Globus pallidus (tissue), 1 donor: ENCODE data around the gene AGAP1.

Source experiments
- DNase-seq: peaks from one replicate; pipeline ENCODE4 v3.0.0-alpha.2; 2015; ENCODE audit warnings: low spot score

The AGAP1 gene

DNA sequence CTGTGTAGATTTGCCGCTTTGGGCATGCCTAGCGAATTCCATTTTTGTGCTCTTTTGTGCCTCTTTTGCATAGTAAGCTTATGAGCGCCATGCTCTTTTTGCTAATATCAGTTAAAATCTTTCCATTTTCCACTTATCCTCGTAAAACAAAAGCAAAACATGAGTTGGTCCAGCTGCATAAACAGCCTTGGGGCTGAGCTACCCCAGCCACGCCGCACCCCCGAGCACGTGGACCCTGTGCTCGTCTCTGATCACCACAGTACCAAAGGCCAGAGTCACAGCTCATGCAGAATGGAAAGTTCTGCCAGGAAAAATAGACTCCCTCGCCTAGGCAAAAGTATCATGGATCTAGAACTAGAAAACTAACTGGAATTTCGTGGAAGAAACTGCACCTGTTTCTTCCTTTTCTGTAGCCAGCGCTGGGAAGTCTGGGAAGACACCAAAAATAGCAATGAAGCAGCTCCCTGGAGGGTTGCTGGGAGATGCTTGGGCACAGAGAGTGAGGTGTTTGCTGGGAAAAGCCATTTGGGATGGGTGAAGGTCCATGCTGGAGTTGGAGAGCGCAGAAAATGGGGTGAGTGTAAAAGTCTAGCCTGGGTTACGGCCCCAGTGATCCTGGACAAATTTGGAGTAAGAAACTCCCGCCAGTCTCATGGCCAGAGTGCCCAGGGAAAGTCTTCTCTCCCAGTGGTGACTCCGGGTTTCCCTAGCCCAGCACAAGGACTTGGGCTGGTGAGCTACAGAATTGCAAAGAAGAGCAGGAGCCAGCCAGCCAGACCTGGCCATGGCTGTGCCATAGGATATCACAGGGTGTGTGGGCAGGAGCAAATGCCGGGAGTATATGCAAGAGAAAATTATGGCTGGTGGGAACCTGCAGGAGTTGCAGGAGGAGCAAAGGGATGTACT, 456.0 kb downstream of the AGAP1 start:
- DNase-seq, result no peak

DNA sequence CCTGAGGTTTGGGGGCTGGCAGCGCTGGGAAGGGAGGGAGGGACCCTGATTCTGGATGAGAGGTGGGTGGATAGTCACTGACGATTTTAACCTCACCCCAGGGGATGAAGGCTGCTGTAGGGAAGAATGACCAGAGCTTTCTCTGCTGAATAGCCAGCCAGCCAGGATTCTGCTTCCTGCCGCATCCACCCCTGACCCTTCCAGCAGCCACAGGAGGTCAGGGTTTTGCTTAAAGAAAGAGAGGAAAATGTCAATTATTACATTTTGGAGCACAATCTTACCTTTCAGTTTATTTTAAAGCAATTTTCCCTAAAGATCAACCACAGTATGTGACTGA, 456.6 kb downstream of the AGAP1 start:
- DNase-seq, result no peak

DNA sequence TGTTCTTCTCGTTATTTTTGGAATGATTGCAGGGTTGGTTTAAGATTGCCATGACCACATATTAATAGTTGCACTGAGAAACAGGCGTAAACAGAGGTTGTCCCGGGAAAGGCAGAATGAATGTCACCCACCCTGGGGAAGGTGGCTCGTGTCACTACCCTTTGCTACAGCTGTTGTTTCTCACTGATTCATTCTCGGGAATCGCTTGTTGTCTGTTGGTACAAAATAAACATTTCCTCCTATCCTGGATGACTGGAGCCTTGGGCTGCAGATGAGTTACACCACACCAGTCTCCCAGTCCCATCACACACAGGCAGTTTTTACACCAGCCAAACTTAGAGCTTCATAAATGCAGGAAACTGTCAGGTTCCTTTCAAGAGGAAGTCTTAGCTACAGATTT, 457.6 kb downstream of the AGAP1 start:
- DNase-seq, result no peak

DNA sequence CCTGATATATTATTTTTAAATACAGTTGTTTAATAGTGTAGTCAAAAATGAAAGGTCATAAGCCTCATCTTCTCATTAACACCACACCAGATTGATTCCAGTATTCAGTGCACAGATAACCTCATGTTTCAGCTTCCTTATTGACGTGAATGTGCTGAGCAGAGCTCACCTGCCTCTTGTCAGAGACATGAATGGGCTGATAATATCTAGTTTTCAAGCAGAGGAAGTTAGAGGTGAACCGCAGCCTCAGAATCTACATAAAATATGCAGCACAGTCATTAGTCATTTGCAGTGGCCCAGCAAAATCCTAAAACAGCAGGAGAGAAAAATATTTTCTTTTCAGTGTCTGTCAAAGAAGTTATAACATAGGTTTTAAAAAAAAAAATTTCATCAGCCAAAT, 458.1 kb downstream of the AGAP1 start:
- no peak for DNase-seq

DNA sequence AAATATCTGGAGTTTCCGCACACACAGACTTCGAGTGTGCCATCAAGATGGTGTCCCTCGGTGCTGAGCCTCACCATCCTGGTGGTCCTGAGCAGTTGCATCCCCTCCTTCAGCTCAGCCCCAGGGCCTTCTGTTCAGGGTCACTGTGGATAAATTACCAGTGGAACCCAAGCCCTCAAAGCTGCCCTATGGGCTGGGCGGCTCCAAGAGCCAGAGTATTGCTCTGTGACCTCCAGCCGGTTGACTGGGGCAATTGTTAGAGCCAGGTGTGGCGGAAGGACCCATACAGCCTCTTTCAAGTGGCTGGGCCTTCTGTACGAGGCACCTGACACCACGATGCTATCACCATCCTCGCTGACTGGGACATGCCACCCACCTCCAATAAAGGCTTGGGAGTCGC, 458.9 kb downstream of the AGAP1 start:
- no peak for DNase-seq

DNA sequence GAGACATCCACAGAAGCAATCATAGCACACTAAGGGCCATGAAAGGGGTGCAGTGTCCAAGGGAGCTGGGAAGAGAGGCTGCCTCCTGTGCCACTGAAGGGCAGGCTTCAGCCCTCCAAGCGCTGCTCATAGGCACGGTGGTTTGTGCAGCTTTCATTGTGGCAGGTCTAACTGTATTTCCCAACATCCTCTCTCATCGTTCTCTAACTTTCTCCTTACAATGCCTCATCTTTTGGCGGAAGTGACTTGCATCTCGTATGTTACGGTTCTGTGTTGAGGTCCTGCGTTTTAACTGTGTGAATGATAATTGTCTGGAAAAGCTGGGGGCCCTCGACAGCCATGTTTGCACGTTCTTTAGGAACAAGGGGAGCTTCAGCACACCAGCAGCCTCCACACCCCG, 460.4 kb downstream of the AGAP1 start:
- DNase-seq, result no peak

DNA sequence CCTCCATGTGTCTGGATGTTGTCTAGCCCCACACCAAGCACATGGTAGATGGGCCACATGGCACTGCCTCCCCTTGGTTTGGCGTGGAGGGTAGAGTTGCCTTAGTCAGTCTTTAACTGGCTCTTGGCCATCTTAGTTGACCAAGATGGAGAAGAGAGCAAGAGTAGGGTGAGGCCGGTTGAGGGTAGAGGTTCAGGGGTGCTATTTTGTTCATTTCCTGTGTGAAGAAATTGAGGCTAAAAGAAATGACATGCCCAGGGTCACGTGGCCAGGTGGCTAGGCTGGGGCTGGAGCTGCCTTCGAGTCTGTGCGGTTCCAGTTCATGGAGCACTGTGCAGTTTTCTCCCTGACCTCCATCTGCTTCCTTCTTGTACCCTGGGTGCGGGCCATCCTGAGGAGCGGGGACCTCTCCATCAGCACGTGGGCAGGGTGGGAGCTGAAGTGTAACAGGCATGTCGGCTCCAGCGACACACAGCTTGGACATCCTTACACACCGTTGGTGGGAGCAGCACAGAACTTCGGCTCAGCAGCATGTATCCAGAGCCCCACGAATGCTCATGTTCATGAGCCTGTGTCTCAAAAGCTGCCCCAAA, 461.1 kb downstream of the AGAP1 start:
- no peak for DNase-seq

DNA sequence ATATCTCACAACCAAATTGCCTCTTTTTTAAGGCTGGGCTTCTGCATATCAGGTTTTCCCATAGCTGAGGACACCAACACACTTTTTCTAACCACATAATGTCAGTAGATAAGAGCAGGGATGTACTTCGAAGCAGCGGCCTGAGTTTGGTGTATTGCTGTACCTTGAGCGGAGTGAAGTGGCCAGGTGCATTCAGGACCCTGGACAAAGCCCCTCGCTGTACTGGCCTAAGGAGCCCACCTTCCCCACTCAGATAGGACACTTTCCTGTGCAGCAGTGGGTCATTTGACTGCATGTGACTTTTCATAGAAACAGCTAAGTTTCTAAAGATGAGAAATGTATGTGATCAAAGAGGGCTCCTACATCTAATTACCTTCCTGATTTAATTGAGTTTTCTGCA, 461.8 kb downstream of the AGAP1 start:
- DNase-seq, result no peak

DNA sequence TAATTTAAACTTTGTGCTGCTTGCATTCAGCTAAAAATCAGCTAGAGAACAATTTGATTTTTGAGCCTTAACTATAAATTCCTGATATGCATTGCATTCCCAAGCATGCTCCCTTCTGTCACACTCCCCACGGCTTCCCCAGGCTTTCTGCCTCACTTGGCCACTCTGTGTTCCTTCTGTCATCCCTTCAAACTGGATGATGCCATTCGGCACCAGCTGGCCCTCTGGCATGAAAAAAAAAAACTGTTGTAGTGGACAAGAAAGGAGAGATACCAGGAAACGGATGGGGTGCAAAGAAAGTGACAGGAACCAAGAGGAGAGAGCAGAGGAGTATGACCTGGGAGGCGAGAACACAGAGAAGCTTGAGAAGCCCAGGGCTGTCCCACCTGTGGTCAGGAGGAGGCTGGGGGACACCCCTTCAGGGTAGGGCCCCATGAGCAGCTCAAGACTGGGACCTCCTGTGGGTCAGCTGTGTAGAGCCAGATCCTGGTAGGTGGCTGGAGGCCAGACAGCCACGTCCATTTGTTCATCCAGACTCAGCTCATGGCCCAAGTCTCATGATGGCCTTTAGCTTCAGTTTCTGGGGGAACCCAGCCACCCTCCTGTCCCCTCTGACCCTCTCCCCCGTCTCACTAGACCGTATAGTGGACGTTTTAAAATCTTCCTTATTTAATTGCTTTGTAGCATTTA, 462.6 kb downstream of the AGAP1 start:
- peak; percentile 31 for DNase-seq

DNA sequence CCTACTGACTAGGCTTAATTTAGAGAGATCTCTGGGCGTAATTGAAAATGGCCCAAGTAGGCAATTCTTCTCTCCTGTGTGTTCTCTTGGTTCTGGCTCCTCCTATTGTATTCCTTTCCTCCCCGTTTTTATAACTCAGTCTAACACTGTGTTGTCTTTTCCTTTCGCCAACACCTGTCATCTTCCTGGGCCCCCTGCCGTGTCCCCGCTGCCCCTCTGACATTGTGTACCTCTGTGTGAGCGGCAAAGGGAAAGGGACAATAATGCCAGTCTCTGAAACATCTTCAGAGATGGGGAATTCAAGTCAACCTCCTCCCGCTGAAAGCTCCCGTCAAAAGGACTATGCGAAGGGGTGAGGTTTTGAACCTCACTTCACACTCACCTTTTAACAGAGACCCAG, 463.4 kb downstream of the AGAP1 start:
- DNase-seq, result no peak

DNA sequence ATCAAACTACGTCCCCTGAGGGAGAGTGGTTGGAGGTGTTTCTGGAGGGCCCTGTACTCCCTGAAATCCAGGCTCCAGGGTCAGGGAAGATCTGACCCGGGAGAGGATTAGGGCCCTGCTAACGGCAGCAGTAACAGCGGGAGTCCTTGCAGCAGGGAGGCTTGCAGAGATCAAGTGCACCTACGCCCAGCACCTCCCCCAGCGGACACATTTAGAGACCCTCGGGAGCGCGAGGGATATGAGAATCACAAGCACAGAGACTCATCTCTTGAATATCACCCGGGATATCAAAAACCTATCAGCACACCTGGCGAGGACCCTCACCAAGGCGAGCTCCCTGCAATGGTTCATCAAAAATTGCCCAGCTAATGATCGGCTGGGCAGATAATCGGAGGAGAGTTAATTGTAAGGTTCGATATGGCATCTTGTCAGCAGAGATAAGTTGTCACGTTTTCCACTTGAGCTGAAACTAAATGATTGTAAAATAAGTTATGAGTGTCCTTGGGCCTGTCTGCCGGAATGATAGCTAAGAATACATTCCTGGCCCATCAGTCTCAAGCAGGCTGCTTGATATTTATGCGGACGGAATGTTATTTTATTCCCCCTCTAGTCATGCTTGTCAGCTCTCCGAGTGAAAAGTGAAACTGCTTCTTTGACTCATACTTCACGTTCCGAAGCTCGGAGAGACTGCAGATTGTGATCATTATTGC, 464.5 kb downstream of the AGAP1 start:
- no peak for DNase-seq

DNA sequence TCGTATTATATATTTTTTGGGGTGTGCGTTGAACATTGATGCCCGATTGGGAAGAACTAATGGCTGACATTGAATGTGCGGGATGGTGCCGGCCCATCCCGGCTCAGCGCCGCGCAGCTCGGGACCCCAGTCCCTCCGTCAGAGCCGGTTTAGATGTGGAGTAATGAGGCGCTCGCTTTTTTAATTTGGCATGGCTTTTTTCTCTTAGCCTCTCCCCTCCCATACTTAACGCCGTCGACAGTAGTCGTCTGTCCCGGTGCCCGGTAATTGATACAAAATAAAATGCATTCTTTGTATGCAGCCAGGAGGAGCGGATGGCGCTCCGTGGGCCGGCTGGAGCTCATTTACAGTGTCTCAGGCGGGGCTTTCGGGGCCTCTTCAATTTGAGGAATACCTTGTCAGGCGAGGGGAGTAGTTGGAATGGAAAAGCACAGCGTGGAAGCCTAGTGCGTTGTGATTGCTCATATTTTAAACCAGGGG, 465.1 kb downstream of the AGAP1 start:
- no peak for DNase-seq

DNA sequence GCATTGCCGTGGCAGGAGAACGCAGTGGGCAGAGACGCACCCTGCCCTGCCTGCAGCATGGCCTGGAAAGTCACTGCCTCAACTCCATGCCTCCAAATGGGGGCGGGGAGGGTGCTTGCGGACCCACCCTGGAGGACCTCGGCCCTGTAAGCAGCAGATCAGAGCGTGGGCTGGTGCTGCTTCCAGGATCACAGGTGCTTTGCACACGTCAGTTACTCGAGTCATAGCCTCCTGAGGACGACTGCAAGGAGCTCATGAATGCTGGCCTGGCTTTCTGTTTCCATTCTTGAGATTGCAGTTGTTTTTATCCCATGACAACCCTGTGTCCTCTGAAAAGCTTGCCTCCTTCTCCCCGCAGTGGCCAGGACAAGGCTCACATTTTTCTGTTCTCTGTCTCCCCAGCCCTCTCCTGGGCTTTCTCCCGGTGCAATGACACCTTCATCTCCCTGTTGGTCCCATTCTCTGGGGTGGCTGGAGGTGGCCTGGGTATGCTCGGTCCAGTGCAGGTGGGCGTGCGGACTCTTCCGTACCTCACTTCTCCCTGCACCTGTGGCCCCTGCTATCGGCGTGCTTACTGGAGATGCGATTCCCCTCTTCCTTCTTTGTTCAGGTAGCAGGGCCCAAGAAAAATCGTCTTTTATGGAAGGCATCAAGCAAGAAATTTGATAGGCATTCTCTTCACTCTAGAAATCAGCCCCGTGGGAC, 466.3 kb downstream of the AGAP1 start:
- DNase-seq, result no peak

DNA sequence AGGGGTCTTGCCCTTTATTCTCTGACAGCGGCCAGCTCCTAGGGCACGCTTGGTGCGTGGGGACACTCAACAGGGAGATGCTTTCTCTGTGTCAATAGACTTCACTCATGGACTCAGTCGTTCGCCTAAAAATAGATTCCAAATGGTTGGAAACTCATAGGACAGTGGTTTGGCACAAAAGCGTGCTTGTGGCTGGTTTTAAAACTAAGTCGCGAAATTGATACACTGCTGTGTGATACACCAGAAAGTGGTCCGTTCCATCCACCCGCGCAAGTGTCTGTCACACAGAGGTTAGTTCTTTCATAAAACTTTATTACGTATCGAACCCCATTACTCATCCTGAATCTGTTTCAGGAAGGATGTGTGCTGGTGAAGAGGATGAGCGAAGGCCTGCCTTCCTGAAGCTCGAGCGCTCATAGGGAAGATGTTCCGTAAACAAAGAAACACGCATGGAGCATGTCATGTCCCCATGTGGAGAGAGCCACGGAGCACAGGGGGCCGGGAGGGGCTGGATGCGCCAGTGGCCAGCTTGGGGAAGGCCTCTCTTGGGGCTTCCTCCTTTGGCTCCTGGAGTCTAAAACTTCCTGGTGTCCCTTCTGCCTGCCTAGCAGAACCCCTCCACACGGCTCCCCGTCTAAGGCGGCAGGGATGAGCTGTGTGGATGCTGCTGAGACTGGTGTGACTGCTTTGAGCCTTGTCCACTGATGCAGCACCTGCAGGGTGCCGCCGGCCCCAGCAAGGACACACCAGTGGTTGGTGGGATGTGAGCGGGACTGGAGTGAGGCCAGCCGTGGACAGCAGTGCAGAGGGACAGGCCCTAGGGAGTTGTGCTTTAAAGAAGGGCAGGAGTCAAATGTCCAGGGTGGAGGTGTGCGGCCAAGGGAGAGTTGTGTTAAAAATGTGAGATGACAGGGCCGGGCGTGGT, 467.1 kb downstream of the AGAP1 start:
- no peak for DNase-seq

DNA sequence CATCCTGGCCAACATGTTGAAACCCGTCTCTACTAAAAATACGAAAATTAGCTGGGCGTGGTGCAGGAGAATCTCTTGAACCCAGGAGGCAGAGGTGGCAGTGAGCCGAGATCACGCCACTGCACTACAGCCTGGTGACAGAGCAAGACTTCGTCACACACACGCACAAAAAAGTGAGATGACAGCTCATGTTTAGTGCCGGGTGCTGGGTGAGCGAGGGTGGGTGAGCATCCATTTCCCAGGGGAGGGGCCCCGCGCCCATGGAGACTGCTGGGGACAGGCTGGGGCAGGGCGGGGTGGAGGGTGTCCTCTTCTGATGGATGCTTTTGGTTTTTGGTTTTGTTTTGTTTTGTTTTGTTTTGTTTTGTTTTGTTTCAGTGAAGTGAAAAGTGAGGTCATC, 467.9 kb downstream of the AGAP1 start:
- DNase-seq, result no peak

DNA sequence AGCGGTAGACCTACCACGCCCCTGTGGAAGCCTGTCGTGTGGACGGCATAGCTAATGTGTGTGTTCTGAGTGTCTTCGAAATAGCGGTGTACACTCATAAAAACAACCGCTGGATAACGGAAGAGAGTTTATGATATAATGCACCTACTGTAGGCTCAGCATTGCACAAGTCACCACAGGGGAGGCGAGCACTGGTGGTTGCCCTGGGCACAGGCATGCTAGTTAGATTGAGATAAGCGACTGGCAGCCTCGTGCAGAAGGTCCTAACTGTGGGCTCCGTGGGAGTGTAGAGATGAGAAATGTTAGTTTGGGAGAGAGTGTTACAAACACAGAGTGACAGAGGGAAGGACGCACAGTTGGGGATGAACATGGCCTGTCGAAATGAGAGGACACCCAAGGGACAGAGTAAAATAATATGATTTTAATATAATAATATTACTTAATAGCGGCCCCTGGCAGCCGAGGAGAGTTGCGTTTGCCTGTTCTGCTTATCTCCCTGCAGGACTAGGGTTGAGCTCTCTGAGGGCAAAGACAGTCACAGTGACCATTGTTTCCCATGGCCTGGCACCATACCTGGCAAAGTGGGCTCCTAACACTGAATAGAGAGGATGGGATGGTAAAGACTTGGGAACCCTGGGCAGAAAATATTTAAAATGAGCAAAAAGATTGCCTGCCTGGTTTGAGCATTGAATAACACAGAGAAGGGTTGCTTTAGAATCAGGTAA, 470.2 kb downstream of the AGAP1 start:
- no peak for DNase-seq

DNA sequence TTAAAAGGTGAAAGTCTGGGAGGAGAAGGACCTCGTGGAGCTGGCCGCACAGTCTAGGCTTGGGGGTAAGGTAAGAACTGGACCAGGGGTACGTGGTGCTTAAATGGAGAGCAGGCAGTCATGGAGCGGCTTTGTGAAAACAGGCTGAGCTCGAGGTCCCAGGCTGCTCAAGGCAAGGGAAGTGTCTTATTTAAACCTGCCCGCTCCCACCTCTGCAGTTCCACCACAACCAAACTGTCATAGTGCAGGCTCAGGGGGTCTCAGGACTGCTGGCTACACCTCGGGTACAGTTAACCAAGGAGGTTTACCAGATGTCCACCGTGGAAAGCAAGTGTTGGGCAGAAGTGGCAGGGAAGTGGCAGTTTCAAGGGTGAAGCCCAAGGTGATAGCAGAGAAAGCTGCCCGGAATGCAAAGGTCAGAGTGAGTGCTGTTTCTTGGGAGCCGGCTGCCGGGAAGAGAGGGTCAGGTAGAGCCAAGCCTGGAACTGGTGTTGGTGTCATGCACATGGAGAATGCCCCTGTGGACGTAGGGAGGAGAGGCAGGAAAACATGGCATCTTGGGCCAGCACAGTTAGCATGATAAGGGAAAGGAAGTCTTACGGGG, 471.0 kb downstream of the AGAP1 start:
- no peak for DNase-seq

DNA sequence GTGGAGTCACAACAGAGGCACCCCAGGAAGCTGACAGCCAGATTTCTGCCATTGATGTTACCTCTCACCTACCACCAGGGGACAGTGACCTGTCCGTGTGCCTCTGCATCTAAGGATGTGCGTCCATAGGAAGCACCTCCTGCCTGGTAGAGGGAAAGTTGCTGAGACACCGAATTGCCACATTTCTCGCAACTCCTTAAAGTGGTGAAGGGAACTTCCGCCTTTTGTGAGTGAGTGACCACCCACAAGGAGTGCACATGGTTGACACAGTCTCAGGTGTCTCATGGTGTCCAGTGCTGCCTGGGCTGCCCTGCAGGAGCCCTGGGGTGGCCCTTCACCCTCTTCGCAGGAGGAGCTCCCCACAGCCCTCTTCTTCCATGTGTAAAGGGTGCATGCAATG, 472.6 kb downstream of the AGAP1 start:
- DNase-seq, result no peak

DNA sequence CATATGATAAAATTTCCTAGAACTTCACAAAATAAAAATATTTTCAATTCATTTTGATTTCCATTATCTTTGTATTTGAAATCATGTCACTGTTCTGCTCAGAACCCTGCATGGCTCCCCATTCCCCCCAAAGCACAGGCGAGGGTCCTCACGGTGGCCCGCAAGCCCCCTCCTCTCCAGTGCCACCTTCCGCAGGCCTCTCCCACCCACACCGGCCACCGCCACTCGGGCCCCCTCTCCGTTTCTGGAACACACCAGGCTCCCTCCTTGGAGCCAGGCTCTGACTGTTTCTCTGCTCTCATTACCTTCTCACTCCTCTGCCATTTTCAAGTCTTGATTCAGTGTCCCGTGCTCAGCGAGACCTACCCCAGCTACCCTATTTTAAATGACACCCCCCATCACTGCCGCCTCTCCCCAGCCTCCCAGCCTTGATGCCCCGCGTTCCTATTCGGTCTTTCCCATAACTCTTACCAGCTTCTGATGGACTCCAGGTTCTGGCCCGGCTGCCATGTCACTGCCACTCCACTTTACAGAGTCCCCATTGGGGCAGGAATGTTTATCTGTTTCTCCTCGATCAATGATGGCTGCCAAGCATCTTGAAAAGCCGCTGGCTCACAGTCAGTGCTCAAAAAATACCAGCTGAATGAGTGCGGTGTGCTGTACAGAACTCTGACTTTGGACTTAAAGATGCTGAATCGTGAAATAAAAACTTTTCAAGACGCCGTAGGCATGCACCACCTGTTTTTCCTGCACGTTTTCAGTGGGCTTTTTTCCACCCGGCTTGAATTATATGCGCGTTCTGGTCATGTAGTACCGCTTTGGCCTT, 473.3 kb downstream of the AGAP1 start:
- DNase-seq, result no peak
